Measurements from ENCODE around the gene GALNT11.

DNA sequence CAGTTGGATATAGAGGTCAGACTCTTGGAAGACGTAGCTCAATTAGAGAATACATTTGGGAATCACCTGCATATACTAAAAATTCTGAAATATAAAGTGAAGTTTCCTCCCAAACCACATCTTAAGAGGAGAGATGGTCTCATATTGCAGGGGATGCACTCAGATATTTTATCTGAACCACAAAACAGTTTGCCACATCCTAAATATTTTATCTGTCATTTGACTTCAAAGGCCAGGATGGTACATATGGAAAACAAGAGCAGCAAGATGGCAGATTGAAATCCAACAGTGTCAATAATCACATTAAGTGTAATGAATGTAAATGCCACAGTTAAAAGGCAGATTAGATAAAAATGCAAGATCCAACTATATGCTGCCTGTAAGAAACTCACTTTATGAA lies 97.1 kb downstream of the GALNT11 start:
- TF ChIP-seq, protein P1, sequence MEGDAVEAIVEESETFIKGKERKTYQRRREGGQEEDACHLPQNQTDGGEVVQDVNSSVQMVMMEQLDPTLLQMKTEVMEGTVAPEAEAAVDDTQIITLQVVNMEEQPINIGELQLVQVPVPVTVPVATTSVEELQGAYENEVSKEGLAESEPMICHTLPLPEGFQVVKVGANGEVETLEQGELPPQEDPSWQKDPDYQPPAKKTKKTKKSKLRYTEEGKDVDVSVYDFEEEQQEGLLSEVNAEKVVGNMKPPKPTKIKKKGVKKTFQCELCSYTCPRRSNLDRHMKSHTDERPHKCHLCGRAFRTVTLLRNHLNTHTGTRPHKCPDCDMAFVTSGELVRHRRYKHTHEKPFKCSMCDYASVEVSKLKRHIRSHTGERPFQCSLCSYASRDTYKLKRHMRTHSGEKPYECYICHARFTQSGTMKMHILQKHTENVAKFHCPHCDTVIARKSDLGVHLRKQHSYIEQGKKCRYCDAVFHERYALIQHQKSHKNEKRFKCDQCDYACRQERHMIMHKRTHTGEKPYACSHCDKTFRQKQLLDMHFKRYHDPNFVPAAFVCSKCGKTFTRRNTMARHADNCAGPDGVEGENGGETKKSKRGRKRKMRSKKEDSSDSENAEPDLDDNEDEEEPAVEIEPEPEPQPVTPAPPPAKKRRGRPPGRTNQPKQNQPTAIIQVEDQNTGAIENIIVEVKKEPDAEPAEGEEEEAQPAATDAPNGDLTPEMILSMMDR (IDR thresholded peaks at IDR 0.05), result no peak
- TF ChIP-seq POLR2A (IDR thresholded peaks at IDR 0.05) (no peak), EP300 (IDR thresholded peaks at IDR 0.05) (no peak)
